IMR-90 (cell line): ENCODE data around the gene SUPT20HL2. TPM values are rescaled to one million over a fixed set of nuclear protein-coding genes. Genes with fewer than 3 reads are reported as not detected.

ENCODE experiments used
- ATAC-seq: fragments of 200-7000 bp; cut with Tn5 transposase; 2 replicates; pipeline ENCODE4 v1.9.1; 2020; ENCODE audit warnings: low read depth, mild to moderate bottlenecking, moderate library complexity
- BruUV-seq: library from RNA; stranded (reverse); fragments of 400-500 nt; replicated peaks from 2 replicates; lab custom pipeline; 2021; lab: Mats Ljungman, UMichigan
- CTCF ChIA-PET: fragments of 300-600 bp; formaldehyde crosslinking; extraction: SDS; loops from one replicate; lab custom pipeline; 2021; ENCODE audit warnings: antibody characterized with exemption; lab: Yijun Ruan, JAX
- POLR2A ChIA-PET: fragments of 300-600 bp; sonication (Branson Sonifier 250); formaldehyde crosslinking; loops from one replicate; lab custom pipeline; 2022; ENCODE audit warnings: antibody characterized with exemption; ENCODE audit not compliant: unreplicated experiment; lab: Charles Lee
- DNase-seq: peaks from one replicate; pipeline ENCODE4 v3.0.0; 2013
- H2AFZ ChIP-seq: replicated peaks from 2 replicates; pipeline ENCODE3; 2013; ENCODE audit warnings: low read length, mild to moderate bottlenecking; ENCODE audit not compliant: poor library complexity
- H2AK5ac ChIP-seq: 2 replicates; pipeline ENCODE4 v1.6.1; 2013; ENCODE audit warnings: low read depth, low read length, inconsistent platforms
- H2AK9ac ChIP-seq: replicated peaks from 2 replicates; pipeline ENCODE3; 2013; ENCODE audit warnings: mild to moderate bottlenecking, low read depth, low read length, moderate library complexity; ENCODE audit not compliant: poor library complexity
- H2BK120ac ChIP-seq: 2 replicates; pipeline ENCODE4 v1.6.1; 2013; ENCODE audit warnings: low read depth, low read length, inconsistent platforms
- H2BK15ac ChIP-seq: 3 replicates; pipeline ENCODE4 v1.6.1; 2013; ENCODE audit warnings: low read depth, low read length, inconsistent platforms
- H2BK20ac ChIP-seq: 2 replicates; pipeline ENCODE4 v1.6.1; 2013; ENCODE audit warnings: low read depth, mild to moderate bottlenecking, inconsistent platforms, low read length, moderate library complexity
- H2BK5ac ChIP-seq: 2 replicates; pipeline ENCODE4 v1.6.1; 2013; ENCODE audit warnings: mild to moderate bottlenecking, low read depth, low read length, inconsistent platforms; ENCODE audit not compliant: poor library complexity, severe bottlenecking
- H3K14ac ChIP-seq: replicated peaks from 2 replicates; pipeline ENCODE4 v1.6.1; 2013; ENCODE audit warnings: low read depth, low read length, inconsistent platforms
- H3K18ac ChIP-seq: 2 replicates; pipeline ENCODE4 v1.6.1; 2013; ENCODE audit warnings: low read depth, low read length, control low read depth
- H3K23ac ChIP-seq: 2 replicates; pipeline ENCODE4 v1.6.1; 2013; ENCODE audit warnings: low read depth, low read length, inconsistent platforms
- H3K27ac ChIP-seq: 2 replicates; pipeline ENCODE4 v1.5.1; 2013; ENCODE audit warnings: mild to moderate bottlenecking, control low read depth, low read length; ENCODE audit not compliant: insufficient read depth
- H3K27me3 ChIP-seq: 2 replicates; pipeline ENCODE4 v1.6.1; 2013; ENCODE audit warnings: low read length; ENCODE audit not compliant: control insufficient read depth, insufficient read depth
- H3K36me3 ChIP-seq: 2 replicates; pipeline ENCODE4 v1.6.1; 2013; ENCODE audit warnings: low read length, mixed read lengths; ENCODE audit not compliant: control insufficient read depth, insufficient read depth
- H3K4ac ChIP-seq: 2 replicates; pipeline ENCODE4 v1.6.1; 2013; ENCODE audit warnings: low read depth, low read length, inconsistent platforms
- H3K4me1 ChIP-seq: 2 replicates; pipeline ENCODE4 v1.6.1; 2013; ENCODE audit warnings: low read length, mixed read lengths; ENCODE audit not compliant: control insufficient read depth, insufficient read depth
- H3K4me2 ChIP-seq: 2 replicates; pipeline ENCODE4 v1.6.1; 2013; ENCODE audit warnings: low read depth, mild to moderate bottlenecking, control low read depth, low read length, moderate library complexity
- H3K4me3 ChIP-seq: 2 replicates; pipeline ENCODE4 v1.5.1; 2013; ENCODE audit warnings: low read depth, mild to moderate bottlenecking, control low read depth, low read length, moderate library complexity; ENCODE audit not compliant: insufficient read depth
- H3K56ac ChIP-seq: 2 replicates; pipeline ENCODE4 v1.6.1; 2013; ENCODE audit warnings: low read length, inconsistent platforms; ENCODE audit not compliant: insufficient read depth; ENCODE audit errors: extremely low read depth
- H3K79me1 ChIP-seq, 2 experiments: 2 replicates each; pipeline ENCODE4 v1.6.1; 2013; ENCODE audit warnings: low read length in 2 of 2, inconsistent platforms in 1 of 2, low read depth in 1 of 2
- H3K9ac ChIP-seq: 2 replicates; pipeline ENCODE4 v1.6.1; 2013; ENCODE audit warnings: low read depth, low read length, control low read depth
- H3K9me1 ChIP-seq: 2 replicates; pipeline ENCODE4 v1.6.1; 2013; ENCODE audit warnings: low read length, inconsistent platforms; ENCODE audit not compliant: insufficient read depth
- H3K9me3 ChIP-seq: 2 replicates; pipeline ENCODE4 v1.6.1; 2013; ENCODE audit warnings: low read length; ENCODE audit not compliant: control insufficient read depth, insufficient read depth
- H4K20me1 ChIP-seq: 2 replicates; pipeline ENCODE4 v1.6.1; 2013; ENCODE audit warnings: low read length, inconsistent platforms; ENCODE audit not compliant: insufficient read depth
- H4K5ac ChIP-seq: 2 replicates; pipeline ENCODE4 v1.6.1; 2013; ENCODE audit warnings: mild to moderate bottlenecking, low read depth, low read length, control low read depth
- H4K8ac ChIP-seq, 2 experiments: 2 replicates each; pipeline ENCODE4 v1.6.1; 2013; ENCODE audit warnings: low read depth in 2 of 2, low read length in 2 of 2, control low read depth in 1 of 2, inconsistent platforms in 1 of 2
- H4K91ac ChIP-seq: 2 replicates; pipeline ENCODE4 v1.6.1; 2013; ENCODE audit warnings: low read depth, low read length, inconsistent platforms; ENCODE audit not compliant: insufficient read depth
- BHLHE40 ChIP-seq: fragments of 150-350 bp; IDR thresholded peaks from 2 replicates; pipeline ENCODE4 v1.6.1; 2016; ENCODE audit warnings: mild to moderate bottlenecking, low read depth, low read length
- CEBPB ChIP-seq: IDR thresholded peaks from 2 replicates; pipeline ENCODE4 v1.6.1; 2012; ENCODE audit warnings: low read depth, low read length, improper control_type of control experiment
- CHD1 ChIP-seq: IDR thresholded peaks from 2 replicates; pipeline ENCODE4 v1.6.1; 2012; ENCODE audit warnings: low read depth, low read length, improper control_type of control experiment
- FOS ChIP-seq: fragments of 150-350 bp; IDR thresholded peaks from 2 replicates; pipeline ENCODE4 v1.6.1; 2016; ENCODE audit warnings: low read depth, low read length
- MAFK ChIP-seq: IDR thresholded peaks from 2 replicates; pipeline ENCODE4 v1.6.1; 2012; ENCODE audit warnings: low read depth, low read length, improper control_type of control experiment
- MAZ ChIP-seq: IDR thresholded peaks from 2 replicates; pipeline ENCODE4 v1.6.1; 2012; ENCODE audit warnings: low read depth, mild to moderate bottlenecking, low read length, improper control_type of control experiment, moderate library complexity, borderline replicate concordance
- MXI1 ChIP-seq: IDR thresholded peaks from 2 replicates; pipeline ENCODE4 v1.6.1; 2012; ENCODE audit warnings: low read depth, mild to moderate bottlenecking, low read length, moderate library complexity, borderline replicate concordance
- NFE2L2 ChIP-seq: fragments of 150-350 bp; IDR thresholded peaks from 2 replicates; pipeline ENCODE4 v1.6.1; 2016; ENCODE audit warnings: low read depth, mild to moderate bottlenecking, low read length
- POLR2A ChIP-seq: IDR thresholded peaks from 2 replicates; pipeline ENCODE4 v1.6.1; 2012; ENCODE audit warnings: mild to moderate bottlenecking, low read depth, low read length
- RAD21 ChIP-seq: IDR thresholded peaks from 2 replicates; pipeline ENCODE4 v1.6.1; 2012; ENCODE audit warnings: low read length, improper control_type of control experiment
- RCOR1 ChIP-seq: IDR thresholded peaks from 2 replicates; pipeline ENCODE4 v1.6.1; 2012; ENCODE audit warnings: mild to moderate bottlenecking, low read length, improper control_type of control experiment; ENCODE audit not compliant: insufficient replicate concordance
- RFX5 ChIP-seq: IDR thresholded peaks from 2 replicates; pipeline ENCODE4 v1.8.0; 2012; ENCODE audit warnings: low read depth, mild to moderate bottlenecking, low read length, moderate library complexity
- SMC3 ChIP-seq: fragments of 150-350 bp; IDR thresholded peaks from 2 replicates; pipeline ENCODE4 v1.6.1; 2016; ENCODE audit warnings: low read depth, mild to moderate bottlenecking, antibody characterized with exemption, low read length, moderate library complexity
- USF2 ChIP-seq: fragments of 150-350 bp; IDR thresholded peaks from 2 replicates; pipeline ENCODE4 v1.6.1; 2017; ENCODE audit warnings: mild to moderate bottlenecking, antibody characterized with exemption, low read length, low read depth
- dilution Hi-C: fragments of 300-500 bp; cut with HindIII; formaldehyde crosslinking; loops from one replicate; pipeline ENCODE4 v1.14.3; 2018; ENCODE audit warnings: low sequenced_read_pairs; ENCODE audit not compliant: unreplicated experiment
- in situ Hi-C: fragments of 300-500 bp; cut with MboI; formaldehyde crosslinking; loops from 3 replicates; pipeline ENCODE4 v1.14.3; 2019; ENCODE audit warnings: low sequenced_read_pairs, inconsistent platforms, mixed read lengths
- intact Hi-C: fragments of 100-400 bp; cut with micrococcal nuclease; formaldehyde crosslinking; loops from 2 replicates; pipeline ENCODE4 v1.10.0; 2022
- polyA plus RNA-seq, 3 experiments: library from polyadenylated mRNA; depleted of rRNA; stranded (reverse); fragments of >200 nt; gene quantifications; 2 replicates each; pipeline ENCODE4 v1.2.3, GENCODE V29; 2012; ENCODE audit warnings: low replicate concordance in 1 of 3
- total RNA-seq: library from RNA; depleted of rRNA; stranded (reverse); fragments of >200 nt; gene quantifications from 2 replicates; pipeline ENCODE4 v1.2.3, GENCODE V29; 2012
- TF ChIP-seq, protein P1 (sequence below): fragments of 150-350 bp; IDR thresholded peaks from 2 replicates; pipeline ENCODE4 v1.6.1; 2016; ENCODE audit warnings: low read depth, mild to moderate bottlenecking, low read length, moderate library complexity, borderline replicate concordance
- TF ChIP-seq, protein P2 (sequence below): conservative IDR thresholded peaks from 2 replicates; pipeline ENCODE4 v1.5.1; 2012; ENCODE audit warnings: mild to moderate bottlenecking, low read depth, low read length, improper control_type of control experiment

Gene SUPT20HL2
- total and polyA plus RNA-seq, 2 of the 4 experiments (the other 2 are of a cell fraction) = not detected

DNA sequence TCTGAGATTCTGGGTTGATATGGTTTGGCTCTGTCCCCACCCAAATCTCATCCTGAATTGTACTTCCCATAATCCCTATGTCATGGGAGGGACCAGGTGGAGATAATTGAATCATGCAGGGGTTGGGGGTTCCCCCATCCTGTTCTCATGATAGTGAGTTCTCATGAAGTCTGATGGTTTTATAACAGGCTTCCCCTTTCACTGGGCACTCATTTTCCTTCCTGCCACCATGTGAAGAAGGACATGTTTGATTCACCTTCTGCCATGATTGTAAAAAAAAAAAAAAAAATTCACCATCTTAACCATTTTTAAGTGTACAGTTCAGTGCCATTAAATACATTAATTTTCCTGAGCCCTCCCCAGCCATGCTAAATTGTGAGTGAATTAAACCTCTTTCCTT, 42.6 kb downstream of the SUPT20HL2 start:
- no peak overlapping the region for H2BK20ac ChIP-seq
- H3K14ac ChIP-seq = no peak overlapping the region
- no peaks in the 10 kb centered on the region for H3K9me1 ChIP-seq
- H4K20me1 ChIP-seq = no peaks in the 10 kb centered on the region
- no peak overlapping the region for H3K56ac ChIP-seq
- CTCF ChIA-PET = no interaction called here
- no peak overlapping the region for H2AK9ac ChIP-seq
- H2AFZ ChIP-seq = no peak overlapping the region
- POLR2A ChIA-PET = no interaction called here
- H3K27ac ChIP-seq = no peak overlapping the region
- no peak overlapping the region for H3K4ac ChIP-seq
- no peaks in the 10 kb centered on the region for H3K36me3 ChIP-seq
- no peak overlapping the region for H2BK5ac ChIP-seq
- H4K5ac ChIP-seq = no peak overlapping the region
- no peak overlapping the region for H2BK15ac ChIP-seq
- H4K91ac ChIP-seq = no peak overlapping the region
- DNase-seq (no peak), ATAC-seq (no peak)
- H4K8ac ChIP-seq = no peak overlapping the region
- intact Hi-C loops (no loop called here), dilution Hi-C loops (no loop called here), in situ Hi-C loops (no loop called here)
- H3K18ac ChIP-seq = no peak overlapping the region
- no peak overlapping the region for H2BK120ac ChIP-seq
- TF ChIP-seq RFX5 = no peak
- no peak for TF ChIP-seq FOS
- TF ChIP-seq, protein P1, sequence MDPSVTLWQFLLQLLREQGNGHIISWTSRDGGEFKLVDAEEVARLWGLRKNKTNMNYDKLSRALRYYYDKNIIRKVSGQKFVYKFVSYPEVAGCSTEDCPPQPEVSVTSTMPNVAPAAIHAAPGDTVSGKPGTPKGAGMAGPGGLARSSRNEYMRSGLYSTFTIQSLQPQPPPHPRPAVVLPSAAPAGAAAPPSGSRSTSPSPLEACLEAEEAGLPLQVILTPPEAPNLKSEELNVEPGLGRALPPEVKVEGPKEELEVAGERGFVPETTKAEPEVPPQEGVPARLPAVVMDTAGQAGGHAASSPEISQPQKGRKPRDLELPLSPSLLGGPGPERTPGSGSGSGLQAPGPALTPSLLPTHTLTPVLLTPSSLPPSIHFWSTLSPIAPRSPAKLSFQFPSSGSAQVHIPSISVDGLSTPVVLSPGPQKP = no peak
- no peak for TF ChIP-seq MXI1
- TF ChIP-seq USF2 = no peak
- no peak for TF ChIP-seq MAZ
- no peak for TF ChIP-seq RCOR1
- no peak for TF ChIP-seq CHD1
- TF ChIP-seq RAD21 = no peak
- TF ChIP-seq NFE2L2 = no peak
- TF ChIP-seq SMC3 = no peak
- TF ChIP-seq BHLHE40 = no peak
- no peak for TF ChIP-seq CEBPB
- TF ChIP-seq, protein P2, sequence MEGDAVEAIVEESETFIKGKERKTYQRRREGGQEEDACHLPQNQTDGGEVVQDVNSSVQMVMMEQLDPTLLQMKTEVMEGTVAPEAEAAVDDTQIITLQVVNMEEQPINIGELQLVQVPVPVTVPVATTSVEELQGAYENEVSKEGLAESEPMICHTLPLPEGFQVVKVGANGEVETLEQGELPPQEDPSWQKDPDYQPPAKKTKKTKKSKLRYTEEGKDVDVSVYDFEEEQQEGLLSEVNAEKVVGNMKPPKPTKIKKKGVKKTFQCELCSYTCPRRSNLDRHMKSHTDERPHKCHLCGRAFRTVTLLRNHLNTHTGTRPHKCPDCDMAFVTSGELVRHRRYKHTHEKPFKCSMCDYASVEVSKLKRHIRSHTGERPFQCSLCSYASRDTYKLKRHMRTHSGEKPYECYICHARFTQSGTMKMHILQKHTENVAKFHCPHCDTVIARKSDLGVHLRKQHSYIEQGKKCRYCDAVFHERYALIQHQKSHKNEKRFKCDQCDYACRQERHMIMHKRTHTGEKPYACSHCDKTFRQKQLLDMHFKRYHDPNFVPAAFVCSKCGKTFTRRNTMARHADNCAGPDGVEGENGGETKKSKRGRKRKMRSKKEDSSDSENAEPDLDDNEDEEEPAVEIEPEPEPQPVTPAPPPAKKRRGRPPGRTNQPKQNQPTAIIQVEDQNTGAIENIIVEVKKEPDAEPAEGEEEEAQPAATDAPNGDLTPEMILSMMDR = no peak
- TF ChIP-seq POLR2A = no peak
- no peak for TF ChIP-seq MAFK
- no peaks in the 10 kb centered on the region for H3K4me1 ChIP-seq
- no peak overlapping the region for H2AK5ac ChIP-seq
- no peak overlapping the region for H3K4me2 ChIP-seq
- H3K9ac ChIP-seq = no peak overlapping the region
- peaks cover 2% of the 10 kb centered on the region; the same call in 1 of the 2 replicates for H3K27me3 ChIP-seq
- no TSS peak for BruUV-seq
- 0 out of 2 replicates have a peak, but pooled peaks cover 1% of the 10 kb centered on the region for H3K9me3 ChIP-seq
- H3K4me3 ChIP-seq = no peak overlapping the region
- no peak overlapping the region for H3K23ac ChIP-seq
- H3K79me1 ChIP-seq = no peaks in the 10 kb centered on the region
